ENCODE data around the gene JMJD1C.

DNA sequence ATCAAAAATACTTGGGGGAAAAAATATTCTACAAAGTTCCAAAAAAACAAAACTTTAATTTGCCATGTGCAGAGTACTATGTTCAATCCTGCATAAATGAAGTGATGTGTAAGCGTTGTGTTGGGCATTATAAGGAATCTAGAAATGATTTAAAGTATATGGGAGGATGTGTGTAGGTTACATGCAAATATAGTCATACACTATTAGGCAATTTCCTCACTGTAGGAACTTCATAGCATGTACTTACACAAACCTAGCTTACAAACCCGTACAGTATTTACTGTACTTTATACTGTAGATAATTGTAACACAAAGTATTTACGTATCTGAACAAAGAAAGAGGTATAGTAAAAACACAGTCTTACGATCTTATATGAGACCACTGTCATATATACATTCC is 260.4 kb downstream of the JMJD1C start:
- TF ChIP-seq POLR2AphosphoS5 (IDR thresholded peaks at IDR 0.05; ENCODE audit: low read depth, low read length) (no peak), POLR2A (IDR thresholded peaks at IDR 0.05; ENCODE audit: low read depth, low read length) (no peak), TAF1 (IDR thresholded peaks at IDR 0.05; ENCODE audit: low read depth, low read length) (no peak), SPI1 (IDR thresholded peaks at IDR 0.05; ENCODE audit: low read depth, low read length) (no peak)
